Endothelial cell (in vitro differentiated cells): ENCODE measurements around the gene KRTAP9-1. TPM values are rescaled to one million over a fixed set of nuclear protein-coding genes. Genes with fewer than 3 reads are reported as not detected.

ENCODE experiments used
- total RNA-seq: library from RNA; stranded (reverse); fragmentation: NEBNext Ultra II Directional; extraction: Animal tissue kit (Norgen Biotek cat#: 25700); gene quantifications from one replicate; pipeline ENCODE4 v1.2.1, GENCODE V29; 2021; ENCODE audit not compliant: unreplicated experiment

Gene KRTAP9-1
- total RNA-seq, 1 donor from 2014 or later, result not detected

Other genes with a start within 250 kb of the KRTAP9-1 start
- gene KRT39, start 222.9 kb upstream of the KRTAP9-1 start, total RNA-seq, result 0.15 TPM
- not detected for gene KRT40, start 205.6 kb upstream of the KRTAP9-1 start, total RNA-seq
- gene KRTAP3-3, start 195.7 kb upstream of the KRTAP9-1 start, total RNA-seq, result not detected
- gene KRTAP3-2, start 190.0 kb upstream of the KRTAP9-1 start, total RNA-seq, result not detected
- gene KRTAP3-1, start 180.8 kb upstream of the KRTAP9-1 start, total RNA-seq, result not detected
- gene KRTAP1-5, start 162.7 kb upstream of the KRTAP9-1 start, total RNA-seq, result not detected
- not detected for gene KRTAP1-4, start 159.7 kb upstream of the KRTAP9-1 start, total RNA-seq
- not detected for gene KRTAP1-3, start 155.0 kb upstream of the KRTAP9-1 start, total RNA-seq
- gene KRTAP1-1, start 148.4 kb upstream of the KRTAP9-1 start, total RNA-seq, result not detected
- gene KRTAP2-1, start 142.6 kb upstream of the KRTAP9-1 start, total RNA-seq, result not detected
- not detected for gene KRTAP2-2, start 134.7 kb upstream of the KRTAP9-1 start, total RNA-seq
- not detected for gene KRTAP2-3, start 129.8 kb upstream of the KRTAP9-1 start, total RNA-seq
- not detected for gene KRTAP2-4, start 124.0 kb upstream of the KRTAP9-1 start, total RNA-seq
- not detected for gene KRTAP4-7, start 105.7 kb upstream of the KRTAP9-1 start, total RNA-seq
- gene KRTAP4-8, start 91.7 kb upstream of the KRTAP9-1 start, total RNA-seq, result not detected
- gene KRTAP4-16, start 87.7 kb upstream of the KRTAP9-1 start, total RNA-seq, result not detected
- not detected for gene KRTAP4-9, start 84.5 kb upstream of the KRTAP9-1 start, total RNA-seq
- not detected for gene KRTAP4-11, start 71.5 kb upstream of the KRTAP9-1 start, total RNA-seq
- gene KRTAP4-12, start 65.7 kb upstream of the KRTAP9-1 start, total RNA-seq, result not detected
- gene KRTAP4-6, start 49.3 kb upstream of the KRTAP9-1 start, total RNA-seq, result not detected
- gene KRTAP4-5, start 40.1 kb upstream of the KRTAP9-1 start, total RNA-seq, result not detected
- not detected for gene KRTAP4-4, start 29.1 kb upstream of the KRTAP9-1 start, total RNA-seq
- not detected for gene KRTAP4-3, start 21.7 kb upstream of the KRTAP9-1 start, total RNA-seq
- gene KRTAP4-2, start 11.7 kb upstream of the KRTAP9-1 start, total RNA-seq, result not detected
- gene KRTAP4-1, start 5.0 kb upstream of the KRTAP9-1 start, total RNA-seq, result not detected
- not detected for gene KRTAP9-2, start 36.8 kb downstream of the KRTAP9-1 start, total RNA-seq
- gene KRTAP9-3, start 42.6 kb downstream of the KRTAP9-1 start, total RNA-seq, result not detected
- gene KRTAP9-8, start 48.1 kb downstream of the KRTAP9-1 start, total RNA-seq, result not detected
- not detected for gene KRTAP9-4, start 59.8 kb downstream of the KRTAP9-1 start, total RNA-seq
- not detected for gene KRTAP9-9, start 65.5 kb downstream of the KRTAP9-1 start, total RNA-seq
- gene KRTAP9-6, start 75.5 kb downstream of the KRTAP9-1 start, total RNA-seq, result not detected
- not detected for gene KRTAP9-7, start 85.8 kb downstream of the KRTAP9-1 start, total RNA-seq
- gene KRTAP29-1, start 113.0 kb downstream of the KRTAP9-1 start, total RNA-seq, result not detected
- not detected for gene KRTAP16-1, start 119.4 kb downstream of the KRTAP9-1 start, total RNA-seq
- not detected for gene KRTAP17-1, start 125.8 kb downstream of the KRTAP9-1 start, total RNA-seq
- not detected for gene KRT33A, start 160.9 kb downstream of the KRTAP9-1 start, total RNA-seq
- gene KRT33B, start 179.9 kb downstream of the KRTAP9-1 start, total RNA-seq, result not detected
- not detected for gene KRT34, start 192.4 kb downstream of the KRTAP9-1 start, total RNA-seq
- gene KRT31, start 207.7 kb downstream of the KRTAP9-1 start, total RNA-seq, result not detected
- not detected for gene KRT37, start 234.7 kb downstream of the KRTAP9-1 start, total RNA-seq